Brain pericyte (primary cell): Measurements from ENCODE around the gene CCDC51.
"Not testable (repeated sequence)": the region's sequence is repeated elsewhere in the genome, so short reads cannot be mapped to it uniquely, and the experiment has no call there.

Source experiments
- DNase-seq: peaks from one replicate; pipeline ENCODE4 v3.0.0-alpha.2; 2012; ENCODE audit warnings: low read depth, low spot score

The CCDC51 gene, protein sequence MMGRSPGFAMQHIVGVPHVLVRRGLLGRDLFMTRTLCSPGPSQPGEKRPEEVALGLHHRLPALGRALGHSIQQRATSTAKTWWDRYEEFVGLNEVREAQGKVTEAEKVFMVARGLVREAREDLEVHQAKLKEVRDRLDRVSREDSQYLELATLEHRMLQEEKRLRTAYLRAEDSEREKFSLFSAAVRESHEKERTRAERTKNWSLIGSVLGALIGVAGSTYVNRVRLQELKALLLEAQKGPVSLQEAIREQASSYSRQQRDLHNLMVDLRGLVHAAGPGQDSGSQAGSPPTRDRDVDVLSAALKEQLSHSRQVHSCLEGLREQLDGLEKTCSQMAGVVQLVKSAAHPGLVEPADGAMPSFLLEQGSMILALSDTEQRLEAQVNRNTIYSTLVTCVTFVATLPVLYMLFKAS

DNA sequence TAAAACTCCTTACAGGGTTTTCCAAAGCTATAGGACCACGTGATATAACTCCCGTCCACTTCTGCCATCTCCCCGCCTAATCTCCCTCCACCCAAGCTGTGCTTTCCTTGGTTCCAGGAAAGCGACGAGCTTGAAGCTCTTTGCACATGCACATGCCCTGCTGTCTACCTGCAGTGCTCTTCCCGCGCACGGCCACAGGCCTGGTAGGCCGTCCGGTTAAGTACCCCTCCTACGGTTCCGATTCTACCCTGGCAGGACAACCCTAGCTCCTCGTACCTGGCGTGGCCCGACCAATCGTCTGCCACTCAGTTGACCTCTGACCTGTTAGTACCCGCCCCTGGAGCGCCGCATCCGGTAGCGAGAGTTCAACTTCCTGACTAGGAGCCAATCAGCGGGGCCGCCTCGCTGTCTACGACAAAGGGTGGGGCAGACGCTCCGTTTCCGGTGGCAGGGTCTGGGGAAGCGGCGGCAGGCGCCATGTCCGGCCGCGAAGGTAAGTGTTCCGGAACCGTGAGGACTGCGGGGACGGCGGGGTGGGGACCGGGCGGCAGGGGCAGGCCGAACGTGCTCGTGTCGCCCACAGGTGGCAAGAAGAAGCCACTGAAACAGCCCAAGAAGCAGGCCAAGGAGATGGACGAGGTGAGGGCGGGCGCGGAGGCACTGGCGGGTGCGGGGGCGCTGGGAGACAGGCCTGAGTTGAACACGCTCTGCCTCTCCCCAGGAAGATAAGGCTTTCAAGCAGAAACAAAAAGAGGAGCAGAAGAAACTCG lies at the start of gene CCDC51, which contains the start of gene TMA7:
TSS of gene CCDC51 (minus strand) at position 300 of the 770 bp plus-strand sequence. CDS start 4,991 bp downstream, outside the sequence.
TSS of gene TMA7 (plus strand) at position 438 of the 770 bp plus-strand sequence. CDS start at position 478, 40 bp downstream.
- peak; percentile 82 for DNase-seq

DNA sequence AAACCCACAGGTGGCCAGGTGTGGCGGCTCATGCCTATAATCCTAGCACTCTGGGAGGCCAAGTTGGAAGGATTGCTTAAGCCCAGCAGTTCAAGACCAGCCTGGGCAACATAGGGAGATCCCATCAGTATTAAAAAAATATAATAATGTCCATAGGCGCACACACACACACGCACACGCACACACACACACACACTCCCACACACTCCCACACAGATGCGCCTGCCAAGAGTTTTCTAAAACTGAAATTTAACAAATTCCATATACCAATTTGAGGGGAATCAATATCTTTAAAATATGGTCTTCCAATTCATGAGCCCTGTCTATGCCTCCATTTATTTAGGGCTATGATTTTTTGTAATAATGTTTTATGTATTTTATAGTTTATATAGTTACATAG lies 47.0 kb upstream of the CCDC51 start:
- no peak for DNase-seq

DNA sequence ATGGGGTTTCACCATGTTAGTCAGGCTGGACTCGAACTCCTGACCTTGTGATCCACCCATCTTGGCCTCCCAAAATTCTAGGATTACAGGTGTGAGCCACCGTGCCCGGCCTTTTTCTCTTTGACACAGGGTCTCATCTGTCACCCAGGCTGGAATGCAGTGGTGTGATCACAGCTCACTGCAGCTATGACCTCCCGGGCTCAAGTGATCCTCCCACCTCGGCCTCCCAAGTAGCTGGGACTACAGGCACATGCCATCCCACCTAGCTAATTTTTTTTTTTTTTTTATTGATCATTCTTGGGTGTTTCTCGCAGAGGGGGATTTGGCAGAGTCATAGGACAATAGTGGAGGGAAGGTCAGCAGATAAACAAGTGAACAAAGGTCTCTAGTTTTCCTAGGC lies 42.9 kb upstream of the CCDC51 start:
- DNase-seq = not testable (repeated sequence)

DNA sequence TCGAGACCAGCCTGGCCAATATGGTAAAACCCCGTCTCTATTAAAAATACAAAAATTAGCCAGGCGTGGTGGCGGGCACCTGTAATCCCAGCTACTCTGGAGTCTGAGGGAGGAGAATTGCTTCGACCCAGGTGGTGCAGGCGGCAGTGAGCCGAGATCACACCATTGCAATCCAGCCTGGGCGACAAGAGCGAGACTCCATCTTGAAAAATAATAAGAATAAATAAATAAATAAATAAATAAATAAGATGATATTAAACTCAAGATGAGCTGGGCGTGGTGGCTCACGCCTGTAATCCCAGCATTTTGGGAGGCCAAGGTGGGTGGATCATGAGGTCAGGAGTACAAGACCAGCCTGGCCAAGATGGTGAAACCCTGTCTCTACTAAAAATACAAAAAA lies 41.0 kb upstream of the CCDC51 start:
- not testable (repeated sequence) for DNase-seq

DNA sequence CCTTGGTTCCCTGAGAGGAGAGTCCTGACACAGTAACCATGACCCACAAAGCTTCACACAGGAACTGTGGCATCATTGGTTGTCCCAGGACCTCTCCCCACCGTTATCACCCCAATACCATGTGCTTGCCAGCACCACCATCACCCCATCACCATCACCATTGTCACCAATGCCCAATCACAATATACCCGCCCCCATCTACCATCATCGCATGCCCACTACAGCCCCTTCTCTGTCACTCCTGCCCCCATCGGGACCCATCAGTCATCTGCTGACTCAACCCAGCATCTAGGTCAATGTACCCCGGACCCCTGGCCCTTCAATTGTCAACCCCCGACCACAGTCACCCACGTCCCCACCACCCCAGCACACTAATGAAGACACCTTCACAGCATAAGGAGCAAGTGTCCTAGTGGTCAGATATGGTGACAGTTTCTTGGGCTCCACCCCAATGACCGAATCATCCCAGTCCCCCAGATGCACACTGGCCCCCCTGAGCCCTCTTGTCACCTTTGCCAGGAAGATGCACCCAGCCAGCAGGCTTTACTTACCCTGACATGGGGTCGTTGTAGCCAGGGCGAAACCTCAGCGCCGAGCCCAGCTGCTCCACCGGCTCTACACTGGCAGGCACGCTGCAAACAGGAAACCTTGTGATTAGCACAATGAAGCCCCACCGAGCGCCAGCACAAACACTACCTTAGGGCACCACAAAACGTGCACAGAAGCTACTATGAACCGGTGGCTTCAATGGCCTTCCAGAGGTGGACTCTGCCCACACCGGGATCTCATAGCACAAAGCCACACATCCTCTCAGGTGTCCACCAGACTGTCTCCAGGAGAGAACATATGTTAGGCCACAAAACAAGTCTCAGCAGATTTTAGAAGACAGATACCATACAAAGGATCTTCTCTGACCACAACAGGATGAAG lies 39.0 kb upstream of the CCDC51 start:
- no peak for DNase-seq

DNA sequence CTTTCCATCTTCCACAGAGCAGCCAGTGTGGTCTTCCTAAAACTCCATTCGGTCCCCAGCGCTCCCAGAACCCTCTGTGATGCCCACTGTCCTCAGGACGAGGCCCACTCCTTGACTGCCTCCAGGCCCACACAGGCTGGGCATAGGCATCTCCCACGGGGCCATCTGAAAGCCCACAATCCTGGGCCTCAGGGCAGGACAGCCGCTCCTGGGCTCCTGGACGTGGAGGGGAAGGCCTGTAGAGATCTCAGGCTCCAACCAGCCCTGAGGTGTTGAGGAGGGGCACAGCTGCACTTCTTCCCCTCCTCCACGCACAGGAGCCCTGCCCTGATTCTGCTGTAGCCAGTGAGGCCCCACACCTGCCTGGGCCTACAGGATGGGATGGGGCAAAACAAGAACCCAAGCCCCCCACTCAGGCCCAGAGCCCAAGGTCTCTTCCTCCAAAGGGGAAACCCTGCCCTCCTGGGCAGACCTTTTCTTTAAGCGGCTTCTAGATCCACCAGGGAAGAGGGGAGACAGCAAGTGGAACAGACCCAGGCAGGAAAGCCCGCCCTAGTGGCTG lies 38.1 kb upstream of the CCDC51 start:
- DNase-seq = no peak

DNA sequence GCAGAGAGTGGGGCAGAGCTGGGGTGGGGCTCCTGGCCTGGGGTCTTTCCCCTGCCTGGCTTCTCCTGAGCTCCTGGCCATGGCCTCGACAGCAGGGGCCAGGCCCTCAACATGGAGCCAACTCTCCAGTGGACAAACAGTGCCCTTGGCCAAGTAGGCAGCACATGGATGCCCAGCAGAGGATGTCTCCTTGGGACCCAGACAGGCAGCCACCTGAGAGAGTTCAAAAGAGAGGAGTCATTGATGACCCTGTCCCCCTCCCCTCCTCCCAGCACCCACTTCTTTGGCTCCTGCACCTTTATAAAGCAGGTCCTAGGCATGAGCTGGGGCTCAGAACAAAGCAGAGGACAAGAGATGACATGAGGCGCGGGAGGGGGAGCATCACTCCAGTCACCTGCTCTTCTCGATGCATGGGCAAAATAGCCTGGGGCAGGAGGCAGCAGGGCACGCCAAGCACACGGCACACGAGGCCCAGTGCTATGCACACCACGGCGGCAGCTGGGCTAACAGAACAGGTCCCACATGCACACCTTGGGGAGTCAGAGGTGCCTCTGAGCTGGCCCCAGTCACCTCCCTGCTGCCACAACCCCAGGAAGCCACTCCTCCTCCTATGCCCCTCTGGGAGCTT lies 36.6 kb upstream of the CCDC51 start:
- no peak for DNase-seq

DNA sequence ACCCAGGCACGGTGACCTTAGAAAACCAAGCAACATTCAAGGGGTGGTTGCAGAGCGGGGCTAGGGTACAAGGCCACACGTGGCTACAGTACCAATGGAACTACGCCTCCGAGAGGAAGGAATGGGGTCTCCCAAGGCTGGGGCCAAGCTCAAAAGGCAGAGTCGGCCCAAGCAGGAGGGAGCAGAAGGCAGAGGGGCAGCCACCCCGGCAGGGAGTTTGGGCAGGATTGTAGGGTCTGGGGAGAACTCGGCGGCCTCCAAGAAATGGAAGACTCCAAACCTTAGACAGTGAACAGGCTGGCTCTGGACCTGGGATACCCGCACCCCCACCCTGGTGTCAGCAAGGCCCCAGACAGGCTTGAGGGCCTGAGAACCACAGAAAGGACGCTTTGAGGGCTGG lies 35.3 kb upstream of the CCDC51 start:
- no peak for DNase-seq

DNA sequence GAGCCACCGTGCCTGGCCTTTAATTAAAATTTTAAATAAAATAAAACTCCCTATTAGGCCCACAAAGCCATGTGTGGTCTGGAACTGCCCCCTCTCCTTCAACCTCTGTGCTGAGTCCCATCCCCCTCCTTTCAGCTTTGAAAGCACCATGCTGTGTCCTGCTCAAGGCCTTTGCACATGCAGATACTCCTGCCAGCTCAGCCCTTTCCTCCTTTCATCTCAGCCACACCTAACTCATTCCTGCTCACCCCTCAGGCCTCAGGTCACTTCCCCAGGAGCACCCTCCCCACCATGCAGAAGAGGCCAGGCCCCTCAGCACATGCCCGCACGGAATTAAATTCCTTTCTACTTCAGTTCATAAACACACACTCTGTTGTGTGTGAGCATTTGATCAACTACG lies 34.7 kb upstream of the CCDC51 start:
- DNase-seq = no peak

DNA sequence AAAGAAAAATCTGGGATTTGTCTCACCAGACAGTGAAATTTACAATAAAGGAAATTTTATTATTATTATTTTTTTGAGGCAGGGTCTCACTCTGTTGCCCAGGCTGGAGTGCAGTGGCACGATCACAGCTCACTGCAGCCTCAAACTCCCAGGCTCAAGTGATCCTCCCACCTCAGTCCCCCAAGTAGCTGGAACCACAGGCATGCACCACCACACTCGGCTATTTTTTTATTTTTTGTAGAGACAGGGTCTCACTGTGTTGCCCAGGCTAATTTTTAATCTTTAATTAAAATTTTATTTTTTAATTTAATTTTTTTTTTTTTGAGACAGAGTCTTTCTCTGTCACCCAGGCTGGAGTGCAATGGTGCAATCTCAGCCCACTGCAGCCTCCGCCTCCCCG lies 34.1 kb upstream of the CCDC51 start:
- not testable (repeated sequence) for DNase-seq

DNA sequence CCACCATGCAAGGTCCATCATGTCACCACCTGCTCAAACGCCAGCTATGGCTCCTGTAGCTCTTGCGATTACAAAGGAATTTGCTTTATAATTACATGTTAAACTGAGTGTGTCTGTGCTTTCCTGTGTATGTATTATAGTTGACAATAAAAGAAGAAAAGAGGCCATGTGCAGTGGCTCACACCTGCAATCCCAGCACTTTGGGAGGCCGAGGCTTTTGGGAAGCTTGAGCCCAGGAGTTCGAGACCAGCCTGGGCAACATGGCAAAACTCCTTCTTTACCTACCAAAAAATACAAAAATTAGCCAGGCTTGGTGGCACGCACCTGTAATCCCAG lies 33.7 kb upstream of the CCDC51 start:
- no peak for DNase-seq

DNA sequence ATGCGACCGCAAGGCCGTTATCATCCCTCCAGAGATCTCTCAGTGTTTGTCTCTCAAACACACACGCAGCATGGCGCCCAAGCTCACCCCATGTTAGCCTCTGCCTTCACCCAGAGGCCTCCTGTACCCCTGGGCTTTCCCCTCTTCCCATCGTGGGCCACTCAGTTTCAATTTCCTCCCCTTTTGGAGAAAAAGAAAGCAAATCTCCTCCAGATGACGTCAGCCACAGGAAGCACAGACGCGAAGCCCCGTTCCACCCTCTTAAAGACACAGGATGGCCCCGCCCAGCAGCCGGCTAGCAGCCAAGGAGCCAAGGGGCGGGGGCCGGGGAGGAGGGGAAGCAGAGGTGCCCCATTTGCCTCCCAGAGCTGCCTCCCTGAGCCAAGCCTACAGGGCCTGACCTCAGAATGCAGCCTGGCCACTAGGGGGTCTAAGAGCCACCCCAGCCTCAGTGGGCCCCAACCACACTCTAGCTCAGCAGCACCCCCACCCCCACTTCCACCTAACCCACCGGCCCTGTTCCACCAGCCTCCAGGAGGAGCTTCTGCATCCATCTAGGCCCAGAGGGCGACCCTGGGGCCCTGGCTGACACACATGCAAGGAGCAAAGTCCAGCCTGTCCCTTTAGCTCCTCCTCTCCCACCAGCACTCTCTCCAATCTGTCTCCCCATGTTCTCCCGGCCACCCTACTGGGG lies 33.2 kb upstream of the CCDC51 start:
- no peak for DNase-seq

DNA sequence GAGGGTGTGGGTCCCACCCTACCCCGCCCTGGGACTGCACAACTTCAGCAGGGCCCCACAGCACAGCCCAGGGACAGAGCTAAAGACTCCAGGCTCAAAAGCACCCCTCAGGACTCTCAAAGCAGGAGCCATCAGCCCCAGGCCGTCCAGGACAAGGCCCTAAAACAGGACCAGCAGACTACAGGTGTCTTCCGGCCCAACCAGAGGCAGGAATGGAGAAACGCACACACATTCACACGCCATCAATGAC lies 32.7 kb upstream of the CCDC51 start:
- DNase-seq = no peak

DNA sequence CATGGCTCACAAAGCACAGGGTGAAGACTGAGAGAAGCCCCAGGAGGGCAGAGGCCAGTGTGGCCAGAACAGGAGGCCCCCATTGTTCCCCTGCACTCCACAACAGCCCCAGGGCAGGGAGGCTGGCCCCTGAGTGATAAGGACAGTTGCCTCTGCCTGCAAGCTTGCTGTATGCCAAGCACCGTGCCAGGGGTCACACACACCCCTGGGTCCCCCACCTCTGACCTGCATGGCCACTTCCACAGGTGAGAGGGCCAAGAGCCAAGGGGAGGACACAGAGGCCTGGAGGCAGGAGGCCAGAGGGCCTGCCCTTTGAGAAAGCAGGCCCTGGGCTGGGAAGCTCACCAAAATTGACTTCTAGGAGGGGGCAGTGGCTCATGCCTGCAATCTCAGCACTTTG lies 30.4 kb upstream of the CCDC51 start:
- no peak for DNase-seq

DNA sequence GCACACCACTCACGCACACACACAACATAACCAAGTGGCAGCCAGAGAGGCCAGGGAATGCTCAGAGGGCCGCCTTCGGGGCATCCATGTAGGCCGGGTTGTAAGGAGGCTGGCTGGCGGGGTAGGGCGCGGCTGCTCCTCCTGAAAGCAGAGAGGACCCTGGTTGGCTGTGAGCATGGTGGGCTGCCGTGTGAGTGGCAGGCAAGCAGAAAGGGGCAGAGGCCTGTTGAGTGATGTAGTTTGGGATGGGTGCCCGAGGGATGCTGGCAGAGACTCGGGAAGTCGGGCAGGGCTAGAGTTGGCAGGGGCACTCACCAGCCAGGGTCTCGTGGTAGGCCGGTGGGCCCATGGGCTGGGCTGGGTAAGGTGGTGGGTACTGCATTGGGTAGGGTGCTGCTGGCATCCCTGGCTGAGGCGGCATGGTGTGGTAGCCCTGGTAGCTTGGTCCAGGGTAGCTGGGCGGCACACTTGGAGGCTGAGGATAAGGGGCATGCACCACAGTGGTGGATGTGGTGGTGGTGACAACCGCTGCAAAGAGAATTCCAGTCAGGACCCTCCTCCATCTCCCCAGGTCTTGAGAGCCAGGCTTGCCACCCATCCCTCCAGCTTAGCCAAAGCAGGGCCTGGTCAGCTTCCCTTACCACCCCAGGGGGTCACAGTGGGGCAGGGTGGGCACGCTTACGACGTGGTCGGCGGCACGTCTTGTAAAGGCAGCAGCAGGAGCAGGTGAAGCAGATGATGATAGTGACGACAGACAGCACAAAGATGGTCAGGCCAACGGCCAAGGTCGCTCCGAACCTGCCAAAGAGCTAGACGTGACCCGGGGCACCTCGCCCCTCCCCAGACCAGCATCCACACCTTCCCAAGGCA lies 29.4 kb upstream of the CCDC51 start:
- no peak for DNase-seq

DNA sequence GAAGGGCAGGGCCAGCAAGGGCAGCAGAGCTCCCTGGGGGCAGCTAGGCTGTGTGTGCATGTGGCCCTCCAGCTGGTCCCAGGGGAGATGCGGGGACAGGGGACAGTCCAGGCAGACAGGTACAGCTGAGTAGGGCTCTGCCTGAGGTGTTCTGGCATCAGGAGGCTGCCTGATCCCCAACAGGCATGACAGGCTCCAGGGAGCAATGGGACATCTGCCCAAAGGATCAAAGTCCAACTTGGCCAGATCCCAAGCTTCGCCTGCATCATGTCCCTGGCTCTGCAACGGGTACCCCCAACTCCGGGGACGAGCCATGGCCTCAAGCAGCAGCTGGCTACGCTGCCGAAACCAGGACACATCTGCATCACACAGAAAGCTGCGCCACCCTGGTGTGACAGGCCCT lies 28.4 kb upstream of the CCDC51 start:
- DNase-seq = no peak

DNA sequence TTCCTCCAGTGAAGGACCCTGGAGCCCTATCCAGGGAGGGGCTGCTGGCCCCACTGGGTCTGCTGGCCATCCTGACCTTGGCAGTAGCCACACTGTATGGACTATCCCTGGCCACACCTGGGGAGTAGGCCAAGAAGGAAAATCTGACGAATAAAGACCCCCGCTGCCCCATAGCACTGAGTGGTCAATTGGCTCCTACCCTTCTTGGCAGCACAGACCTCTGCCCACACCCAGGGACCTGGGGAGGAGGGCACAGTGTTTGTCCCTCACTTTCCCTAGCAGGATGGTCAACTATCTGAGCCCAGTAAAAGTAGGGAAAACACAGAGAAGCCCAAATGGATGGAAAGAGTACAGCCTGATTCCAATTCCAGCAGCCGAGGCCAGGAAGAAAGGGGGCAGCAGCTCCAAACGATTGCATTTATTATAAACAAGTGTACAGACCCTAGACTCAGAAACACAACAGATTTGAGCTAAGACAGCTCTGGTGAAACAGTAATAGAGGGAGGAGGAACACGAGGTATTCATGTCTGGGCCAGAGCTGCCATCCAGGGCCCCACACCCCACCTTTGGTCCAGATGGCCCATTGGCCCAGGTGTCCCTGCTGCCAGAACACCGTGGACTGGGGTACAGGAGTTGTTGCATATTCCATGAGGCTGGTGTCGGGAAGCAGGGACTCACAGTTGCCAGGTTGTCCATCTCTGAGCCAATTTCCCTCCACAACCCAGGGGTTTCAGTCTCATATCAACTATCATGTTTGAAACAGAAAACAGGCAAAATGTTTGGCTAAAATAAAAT lies 27.8 kb upstream of the CCDC51 start:
- no peak for DNase-seq

DNA sequence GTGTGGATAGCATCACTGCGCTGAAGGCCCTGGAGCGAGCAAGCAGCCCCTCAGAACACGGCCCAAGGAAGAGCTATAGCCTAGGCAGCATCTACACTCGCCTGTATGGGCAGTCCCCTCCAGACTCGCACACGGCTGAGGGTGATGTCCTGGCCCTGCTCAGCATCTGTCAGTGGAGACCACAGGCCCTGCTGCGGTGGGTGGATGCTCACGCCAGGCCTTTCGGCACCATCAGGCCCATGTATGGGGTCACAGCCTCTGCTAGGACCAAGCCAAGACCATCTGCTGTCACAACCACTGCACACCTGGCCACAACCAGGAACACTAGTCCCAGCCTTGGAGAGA lies 27.2 kb upstream of the CCDC51 start:
- no peak for DNase-seq
